ENCODE measurements around the gene ETS1. TPM values are rescaled to one million over a fixed set of nuclear protein-coding genes. Genes with fewer than 3 reads are reported as not detected.

The ETS1 gene
- total RNA-seq, 1 donor from 2014 or later = 0.54 TPM

DNA sequence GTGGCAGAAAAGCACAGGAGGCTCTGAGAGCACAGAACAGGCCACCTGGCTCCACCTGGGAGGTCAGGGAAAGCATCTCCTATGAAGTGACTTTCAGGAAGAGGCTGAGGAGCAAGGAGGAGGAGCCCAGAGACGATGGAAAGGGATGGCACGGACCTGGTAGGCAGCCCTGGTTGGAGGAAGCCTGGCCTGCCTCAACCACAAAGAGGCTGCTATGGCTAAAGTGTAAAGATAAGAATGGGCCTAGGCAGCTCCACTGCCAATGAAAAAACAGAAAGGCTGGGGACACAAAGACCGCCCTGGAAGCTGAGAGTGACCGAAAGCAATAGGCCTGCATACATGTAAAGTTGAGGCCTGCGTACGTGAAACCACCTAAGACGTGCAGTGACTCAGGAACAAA lies 31.2 kb upstream of the ETS1 start:
- no peaks in the 10 kb centered on the region for H3K4me1 ChIP-seq
- Mint-ChIP-seq H3K27ac (no peak overlapping the region), H3K27me3 (ENCODE audit: insufficient read depth, low read depth) (peaks cover 18% of the 10 kb centered on the region), H3K4me3 (no peak overlapping the region), H3K4me1 (peaks cover 13% of the 10 kb centered on the region), H3K9me3 (peaks cover 2% of the 10 kb centered on the region), H3K36me3 (no peaks in the 10 kb centered on the region)
- DNase-seq (ENCODE audit: low spot score) = no peak
- H3K4me2 ChIP-seq = no peak overlapping the region
- H3K4me3 ChIP-seq = no peak overlapping the region
- H3K9ac ChIP-seq = no peak overlapping the region
- peaks cover 32% of the 10 kb centered on the region for H3K27me3 ChIP-seq
- H2AFZ ChIP-seq (replicated peaks) = no peak overlapping the region
- no peaks in the 10 kb centered on the region for H3K9me3 ChIP-seq (ENCODE audit: low read depth)
- no peaks in the 10 kb centered on the region for H3K79me2 ChIP-seq (ENCODE audit: low read depth)
- no peak overlapping the region for H3K27ac ChIP-seq
- no peaks in the 10 kb centered on the region for H3K36me3 ChIP-seq
- H3F3A ChIP-seq (ENCODE audit: low read depth) = no peaks in the 10 kb centered on the region
- no peak for TF ChIP-seq EZH2 (IDR thresholded peaks at IDR 0.05)
- no peak for TF ChIP-seq CTCF (IDR thresholded peaks at IDR 0.05)
- no peak for TF ChIP-seq EZH2phosphoT487 (IDR thresholded peaks at IDR 0.05)
- H4K20me1 ChIP-seq (ENCODE audit: low read depth) = no peaks in the 10 kb centered on the region

DNA sequence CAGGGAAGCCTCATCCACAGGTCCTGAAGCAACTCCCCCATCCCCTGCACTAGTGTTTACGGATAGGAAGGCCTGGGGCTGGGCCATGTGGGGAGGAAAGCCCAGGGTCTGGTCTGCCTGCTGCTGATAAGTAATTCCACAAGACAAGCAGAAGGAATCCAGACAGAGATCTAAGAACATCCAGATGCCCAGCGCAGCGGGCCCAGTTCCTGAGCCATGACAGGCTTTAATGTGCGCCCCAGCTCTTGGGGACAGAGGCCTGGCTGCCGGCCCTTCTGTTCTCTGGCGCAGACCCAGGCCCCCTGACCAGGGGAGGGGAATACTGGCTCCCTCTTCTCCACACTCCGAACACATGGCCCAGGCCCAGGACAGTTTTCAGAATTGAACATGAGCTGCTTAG lies 28.8 kb upstream of the ETS1 start:
- DNase-seq (ENCODE audit: low spot score) = no peak
- Histone ChIP-seq H3K36me3 (no peaks in the 10 kb centered on the region), H3K9me3 (ENCODE audit: low read depth) (no peaks in the 10 kb centered on the region), H2AFZ (replicated peaks) (no peak overlapping the region), H3K27me3 (peaks cover 27% of the 10 kb centered on the region), H3K79me2 (ENCODE audit: low read depth) (no peaks in the 10 kb centered on the region), H3K4me2 (no peak overlapping the region), H3K9ac (no peak overlapping the region), H3K27ac (no peak overlapping the region), H4K20me1 (ENCODE audit: low read depth) (no peaks in the 10 kb centered on the region), H3F3A (ENCODE audit: low read depth) (no peaks in the 10 kb centered on the region), H3K4me1 (peaks cover under 1% of the 10 kb centered on the region), H3K4me3 (no peak overlapping the region)
- Mint-ChIP-seq H3K4me3 (no peak overlapping the region), H3K27ac (no peak overlapping the region), H3K4me1 (peaks cover 9% of the 10 kb centered on the region), H3K36me3 (no peaks in the 10 kb centered on the region), H3K27me3 (ENCODE audit: insufficient read depth, low read depth) (peaks cover 14% of the 10 kb centered on the region), H3K9me3 (peaks cover 2% of the 10 kb centered on the region)
- TF ChIP-seq CTCF (IDR thresholded peaks at IDR 0.05) (no peak), EZH2phosphoT487 (IDR thresholded peaks at IDR 0.05) (no peak), EZH2 (IDR thresholded peaks at IDR 0.05) (no peak)

DNA sequence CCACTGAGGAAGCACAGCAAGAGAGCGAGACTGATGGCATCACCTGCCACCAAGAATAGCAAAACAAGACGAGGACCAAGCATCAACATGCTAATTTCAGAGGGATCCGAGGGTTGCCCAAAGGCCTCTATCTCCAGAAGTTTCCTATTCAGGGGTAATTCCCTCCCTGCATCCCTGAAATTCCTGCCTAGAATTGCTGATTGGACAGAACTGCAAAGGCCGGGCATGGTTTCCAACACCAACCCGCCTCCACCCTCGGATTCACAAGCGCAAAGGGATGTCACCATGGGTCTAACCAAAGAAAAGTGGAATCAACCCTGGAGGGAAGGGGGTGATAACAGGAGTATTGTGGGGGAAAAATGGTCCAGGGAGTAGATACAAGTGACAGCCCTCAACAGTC lies 28.3 kb upstream of the ETS1 start:
- peaks cover 14% of the 10 kb centered on the region for H3K27me3 Mint-ChIP-seq (ENCODE audit: insufficient read depth, low read depth)
- peaks cover 11% of the 10 kb centered on the region for H3K4me1 Mint-ChIP-seq
- H3K9ac ChIP-seq = no peak overlapping the region
- no peak overlapping the region for H3K27ac Mint-ChIP-seq
- DNase-seq (ENCODE audit: low spot score) = no peak
- no peaks in the 10 kb centered on the region for H3K9me3 ChIP-seq (ENCODE audit: low read depth)
- no peak overlapping the region for H3K27ac ChIP-seq
- H3K9me3 Mint-ChIP-seq = peaks cover 2% of the 10 kb centered on the region
- H4K20me1 ChIP-seq (ENCODE audit: low read depth) = no peaks in the 10 kb centered on the region
- TF ChIP-seq CTCF (IDR thresholded peaks at IDR 0.05) (no peak), EZH2 (IDR thresholded peaks at IDR 0.05) (no peak), EZH2phosphoT487 (IDR thresholded peaks at IDR 0.05) (no peak)
- no peak overlapping the region for H3K4me2 ChIP-seq
- H3K36me3 ChIP-seq = no peaks in the 10 kb centered on the region
- H3K4me1 ChIP-seq = peaks cover 6% of the 10 kb centered on the region
- no peak overlapping the region for H2AFZ ChIP-seq (replicated peaks)
- H3K79me2 ChIP-seq (ENCODE audit: low read depth) = no peaks in the 10 kb centered on the region
- no peaks in the 10 kb centered on the region for H3F3A ChIP-seq (ENCODE audit: low read depth)
- peaks cover 22% of the 10 kb centered on the region for H3K27me3 ChIP-seq
- H3K4me3 ChIP-seq = no peak overlapping the region
- no peaks in the 10 kb centered on the region for H3K36me3 Mint-ChIP-seq
- H3K4me3 Mint-ChIP-seq = no peak overlapping the region
